ENCODE data around the gene EIF1AD. TPM values are rescaled to one million over a fixed set of nuclear protein-coding genes. Genes with fewer than 3 reads are reported as not detected.

The EIF1AD gene
- total RNA-seq, 1 donor from 2014 or later = 42.8 TPM

Other genes starting within 250 kb of the EIF1AD start
- gene AP5B1, start 221.2 kb downstream of the EIF1AD start, total RNA-seq = 15.8 and 18.8 TPM in 2 replicates
- not detected in 2 replicates for gene OVOL1, start 215.1 kb downstream of the EIF1AD start, total RNA-seq
- 0.63 TPM in 1 of 2 replicates, not detected in the other for gene SNX32, start 168.2 kb downstream of the EIF1AD start, total RNA-seq
- 2,090 and 2,212 TPM in 2 replicates for gene CFL1, start 144.0 kb downstream of the EIF1AD start, total RNA-seq
- 50.4 and 63.4 TPM in 2 replicates for gene MUS81, start 141.7 kb downstream of the EIF1AD start, total RNA-seq
- 81.9 TPM in 2 replicates for gene EFEMP2, start 129.4 kb downstream of the EIF1AD start, total RNA-seq
- gene CTSW, start 122.3 kb downstream of the EIF1AD start, total RNA-seq = 0.35 TPM in 1 of 2 replicates, not detected in the other
- gene FIBP, start 113.7 kb downstream of the EIF1AD start, total RNA-seq = 131 and 158 TPM in 2 replicates
- gene CCDC85B, start 111.5 kb downstream of the EIF1AD start, total RNA-seq = 201 and 204 TPM in 2 replicates
- gene FOSL1, start 101.8 kb downstream of the EIF1AD start, total RNA-seq = 71.4 and 97.8 TPM in 2 replicates
- 19.6 and 30.0 TPM in 2 replicates for gene C11orf68, start 83.1 kb downstream of the EIF1AD start, total RNA-seq
- 144 and 185 TPM in 2 replicates for gene DRAP1, start 82.7 kb downstream of the EIF1AD start, total RNA-seq
- not detected in 2 replicates for gene TSGA10IP, start 56.7 kb downstream of the EIF1AD start, total RNA-seq
- 34.8 and 60.1 TPM in 2 replicates for gene SART1, start 40.4 kb downstream of the EIF1AD start, total RNA-seq
- gene BANF1, start 346 bp upstream of the EIF1AD start, total RNA-seq = 55.3 and 90.4 TPM in 2 replicates
- 0.29 and 0.82 TPM in 2 replicates for gene CST6, start 9.9 kb upstream of the EIF1AD start, total RNA-seq
- 0.82 TPM in 1 of 2 replicates, not detected in the other for gene CATSPER1, start 24.3 kb upstream of the EIF1AD start, total RNA-seq
- gene GAL3ST3, start 47.0 kb upstream of the EIF1AD start, total RNA-seq = 0.23 TPM in 1 of 2 replicates, not detected in the other
- 129 and 162 TPM in 2 replicates for gene SF3B2, start 50.2 kb upstream of the EIF1AD start, total RNA-seq
- gene PACS1, start 68.1 kb upstream of the EIF1AD start, total RNA-seq = 40.0 and 74.4 TPM in 2 replicates

All from glomerular endothelial cell (primary cell).